GM10248 (cell line): ENCODE results near the gene USP47.

ENCODE experiments used
- CTCF ChIA-PET: fragments of 300-600 bp; sonication (Branson Sonifier 250); formaldehyde crosslinking; extraction: SDS; loops from one replicate; lab custom pipeline; 2021; ENCODE audit warnings: antibody characterized with exemption; lab: Yijun Ruan, JAX
- POLR2A ChIA-PET: fragments of 350-650 bp; sonication (Branson Sonifier 250); formaldehyde crosslinking; extraction: SDS; loops from one replicate; lab custom pipeline; 2020; ENCODE audit warnings: antibody characterized with exemption; lab: Yijun Ruan, JAX
- DNase-seq: peaks from one replicate; pipeline ENCODE4 v3.0.0; 2012; ENCODE audit errors: extremely low spot score
- TF ChIP-seq, protein P1 (sequence below): IDR thresholded peaks from 2 replicates; pipeline ENCODE4 v1.5.1; 2012; ENCODE audit warnings: mild to moderate bottlenecking, low read depth; ENCODE audit errors: extremely low read depth, missing control alignments, control extremely low read depth

The USP47 gene

DNA sequence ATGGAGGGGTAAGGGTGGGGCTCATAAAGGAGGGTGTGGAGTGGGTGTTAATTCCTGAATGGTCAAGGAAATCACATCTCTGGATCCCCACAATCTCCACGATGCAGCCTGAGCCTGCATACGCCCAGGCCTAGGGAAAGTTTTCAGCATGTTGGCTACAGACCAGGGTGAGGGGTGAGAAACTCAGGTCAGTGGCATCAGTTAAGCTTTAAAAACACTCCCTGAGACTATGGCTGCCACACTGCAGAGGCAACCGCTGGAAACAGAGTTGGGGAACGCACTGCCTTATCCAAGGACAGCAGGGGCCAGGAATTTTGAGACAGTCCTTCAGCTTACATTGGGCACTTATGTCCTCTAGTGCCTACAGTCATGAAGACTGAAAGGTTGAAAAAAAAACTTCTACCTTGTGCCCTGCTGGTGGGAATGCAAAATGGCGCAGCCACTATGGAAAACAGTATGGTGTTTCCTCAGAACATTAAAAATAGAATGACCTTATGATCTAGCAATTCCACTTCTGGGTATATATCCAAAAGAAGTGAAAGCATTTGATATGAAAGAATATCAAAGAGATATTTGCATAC, 147.0 kb downstream of the USP47 start:
- ChIA-PET POLR2A (no interaction called here), CTCF (interaction anchor here (1.3 kb wide), 1 partner anchor 293 kb away, joined by 4 read pairs; no protein-coding TSS in a partner anchor)
- TF ChIP-seq, protein P1, sequence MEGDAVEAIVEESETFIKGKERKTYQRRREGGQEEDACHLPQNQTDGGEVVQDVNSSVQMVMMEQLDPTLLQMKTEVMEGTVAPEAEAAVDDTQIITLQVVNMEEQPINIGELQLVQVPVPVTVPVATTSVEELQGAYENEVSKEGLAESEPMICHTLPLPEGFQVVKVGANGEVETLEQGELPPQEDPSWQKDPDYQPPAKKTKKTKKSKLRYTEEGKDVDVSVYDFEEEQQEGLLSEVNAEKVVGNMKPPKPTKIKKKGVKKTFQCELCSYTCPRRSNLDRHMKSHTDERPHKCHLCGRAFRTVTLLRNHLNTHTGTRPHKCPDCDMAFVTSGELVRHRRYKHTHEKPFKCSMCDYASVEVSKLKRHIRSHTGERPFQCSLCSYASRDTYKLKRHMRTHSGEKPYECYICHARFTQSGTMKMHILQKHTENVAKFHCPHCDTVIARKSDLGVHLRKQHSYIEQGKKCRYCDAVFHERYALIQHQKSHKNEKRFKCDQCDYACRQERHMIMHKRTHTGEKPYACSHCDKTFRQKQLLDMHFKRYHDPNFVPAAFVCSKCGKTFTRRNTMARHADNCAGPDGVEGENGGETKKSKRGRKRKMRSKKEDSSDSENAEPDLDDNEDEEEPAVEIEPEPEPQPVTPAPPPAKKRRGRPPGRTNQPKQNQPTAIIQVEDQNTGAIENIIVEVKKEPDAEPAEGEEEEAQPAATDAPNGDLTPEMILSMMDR, result no peak
- no peak for DNase-seq

DNA sequence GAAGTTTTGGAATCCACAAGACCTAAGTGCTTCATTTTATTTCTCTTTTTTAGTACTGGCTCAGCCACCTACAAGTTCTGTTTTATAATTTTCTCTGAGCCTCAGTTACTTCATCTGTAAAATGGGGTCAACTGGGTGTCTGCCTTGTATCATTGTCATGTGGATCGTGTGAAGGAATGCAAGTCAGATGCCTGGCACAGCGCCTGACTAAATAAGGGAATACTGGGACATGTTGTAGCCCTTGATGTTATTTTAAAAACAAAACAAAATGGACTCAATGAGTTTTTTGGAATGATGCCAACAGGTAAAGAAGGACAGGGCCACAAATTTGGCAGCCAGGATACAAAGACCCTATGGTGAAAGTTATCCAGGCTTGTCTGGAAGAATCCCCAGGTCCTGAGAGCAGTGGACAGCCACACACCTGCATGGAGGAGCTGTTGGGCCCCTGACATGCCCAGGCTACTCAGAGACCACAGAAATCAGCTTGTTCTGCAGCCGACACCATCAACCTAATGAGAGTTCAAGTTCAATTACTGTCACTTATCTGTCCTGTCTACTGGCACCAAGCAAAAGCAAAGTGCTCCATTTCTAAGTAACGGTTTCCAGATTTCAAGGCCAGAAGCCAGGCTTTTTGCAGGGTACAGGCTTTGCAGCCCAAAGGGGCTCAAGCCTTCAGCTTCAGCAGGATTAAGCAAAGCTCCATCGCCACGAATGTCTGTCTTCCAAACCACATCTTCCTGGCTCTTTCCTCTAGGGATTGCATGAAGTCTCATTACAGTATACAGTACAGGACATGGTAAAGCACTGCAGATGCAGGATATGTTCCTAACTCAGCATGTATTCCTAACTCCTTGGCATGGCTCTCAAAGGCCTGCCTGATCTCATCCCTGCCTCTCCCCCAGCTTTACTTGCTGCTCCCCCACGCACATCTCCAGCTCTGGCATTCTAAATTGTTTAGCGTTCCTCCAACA, 148.3 kb downstream of the USP47 start:
- ChIA-PET POLR2A (no interaction called here), CTCF (interaction anchor here (1.0 to 1.1 kb wide), 3 partner anchors 11 to 25 kb away, joined by 3 to 4 read pairs (median 3); no protein-coding TSS in a partner anchor)
- TF ChIP-seq, protein P1, result no peak
- no peak for DNase-seq

DNA sequence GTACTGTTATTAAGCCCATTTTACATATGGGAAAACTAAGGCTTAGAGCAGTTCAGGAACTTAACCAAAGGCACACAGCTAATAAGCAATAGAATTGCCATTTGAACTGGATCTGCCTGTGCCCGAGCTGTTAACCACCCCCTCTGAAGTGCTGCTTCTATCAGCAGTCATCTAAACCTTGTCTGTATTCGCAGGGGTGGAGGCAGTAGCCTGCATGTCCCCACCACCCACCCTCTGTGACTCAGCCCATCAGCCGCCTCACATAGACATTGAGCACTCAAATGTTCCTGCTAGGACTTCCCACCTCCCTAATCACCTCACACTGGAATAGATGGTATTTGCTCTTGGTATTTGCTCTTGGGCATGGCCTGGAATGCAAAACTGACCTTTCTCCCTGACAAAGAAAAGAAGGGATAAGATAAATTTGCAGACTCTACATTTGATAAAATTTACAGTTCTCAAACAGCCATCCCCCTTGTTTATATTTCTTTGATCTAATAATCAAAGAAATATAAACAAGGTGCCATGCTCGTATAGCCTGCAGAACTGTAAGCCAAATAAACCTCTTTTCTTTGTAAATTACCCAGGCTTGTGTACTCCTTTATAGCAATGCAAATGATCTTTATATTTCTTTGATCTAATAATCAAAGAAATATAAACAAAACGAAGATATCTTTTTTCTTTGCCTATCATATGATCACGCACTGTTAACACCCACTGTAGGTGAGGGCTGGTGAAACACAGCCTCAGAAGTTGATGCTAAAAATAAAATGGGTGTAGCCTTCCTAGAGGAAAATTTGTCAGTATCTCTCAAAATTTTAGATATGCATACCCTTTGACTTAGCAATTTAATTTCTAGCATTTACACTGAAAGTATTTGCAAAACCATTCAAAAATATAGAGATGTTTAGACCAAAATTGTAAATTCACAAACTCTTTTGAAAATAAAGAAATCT, 150.8 kb downstream of the USP47 start:
- CTCF ChIA-PET, result interaction anchor here (0.7 kb wide), 1 partner anchor 13 kb away, joined by 3 read pairs; no protein-coding TSS in a partner anchor
- POLR2A ChIA-PET, result no interaction called here
- DNase-seq, result no peak
- TF ChIP-seq, protein P1, result no peak

DNA sequence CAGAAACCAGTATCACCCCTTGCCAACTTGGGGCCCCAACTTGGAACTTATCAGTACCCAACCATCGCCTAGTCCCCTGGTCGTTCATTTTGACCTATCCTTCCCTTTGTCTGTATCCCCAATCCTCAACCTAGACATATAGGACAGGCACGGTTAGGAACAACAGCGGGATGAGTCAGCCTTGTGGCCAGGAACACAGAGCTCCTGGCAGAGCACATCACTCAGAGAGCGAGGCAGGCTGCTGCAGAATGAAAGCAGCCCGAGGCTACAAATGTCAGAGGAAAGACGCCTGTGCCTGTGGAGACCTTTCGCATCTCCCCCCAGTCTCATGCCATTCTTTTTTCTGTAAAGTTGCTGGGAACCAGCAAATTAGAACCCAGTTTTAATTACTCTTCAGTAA, 152.1 kb downstream of the USP47 start:
- ChIA-PET CTCF (no interaction called here), POLR2A (no interaction called here)
- no peak for DNase-seq
- TF ChIP-seq, protein P1, result no peak

DNA sequence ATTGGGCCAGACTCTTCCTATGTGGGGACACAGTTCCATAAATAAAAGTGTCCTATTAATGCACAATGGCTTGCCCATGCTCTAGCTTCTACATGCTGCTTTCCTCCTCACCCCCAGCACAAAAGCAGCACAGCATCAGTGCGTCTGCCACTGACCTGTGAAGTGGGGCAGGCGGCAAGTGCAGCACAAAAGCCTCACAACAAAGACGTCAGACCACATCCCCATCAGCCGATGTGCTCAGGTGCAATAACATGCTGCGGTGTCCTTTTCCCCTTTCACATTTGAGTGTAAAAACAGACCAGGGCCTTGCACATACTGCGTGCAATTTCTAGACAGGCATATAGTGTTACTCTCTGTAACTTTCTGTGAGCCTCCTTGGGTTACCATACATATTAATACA, 153.8 kb downstream of the USP47 start:
- ChIA-PET POLR2A (interaction anchor here (0.5 kb wide), 1 partner anchor 26 kb away, joined by 15 read pairs; no protein-coding TSS in a partner anchor), CTCF (interaction anchor here (1.3 kb wide), 2 partner anchors 11 to 208 kb away, joined by 3 to 4 read pairs; no protein-coding TSS in a partner anchor)
- TF ChIP-seq, protein P1, result no peak
- DNase-seq, result no peak
